T-helper 17 cell (primary cell): Measurements from ENCODE around the gene ELMO3. TPM values are rescaled to one million over a fixed set of nuclear protein-coding genes. Genes with fewer than 3 reads are reported as not detected.

Experiments used
- ATAC-seq: fragments of 150-1000 bp; cut with Tn5 transposase; 2 replicates; pipeline ENCODE4 v1.10.0; 2021; ENCODE audit warnings: mild to moderate bottlenecking, moderate library complexity
- DNase-seq, 3 donors: peaks; one replicate each; pipeline versions ENCODE4 v3.0.0 to v3.0.0-alpha.2; 2020 to 2021
- H3K9me3 ChIP-seq: one replicate; pipeline ENCODE4 v1.7.0; 2013; ENCODE audit warnings: low read length, mild to moderate bottlenecking; ENCODE audit not compliant: control insufficient read depth, poor library complexity, severe bottlenecking
- H3K27ac Mint-ChIP-seq: one replicate; pipeline ENCODE4 v1.8.0; 2022; ENCODE audit warnings: mild to moderate bottlenecking, moderate library complexity, mixed read lengths
- H3K27me3 Mint-ChIP-seq: one replicate; pipeline ENCODE4 v1.8.0; 2022; ENCODE audit warnings: mixed read lengths
- H3K36me3 Mint-ChIP-seq: one replicate; pipeline ENCODE4 v1.8.0; 2022; ENCODE audit warnings: low read depth, mixed read lengths
- H3K4me1 Mint-ChIP-seq: one replicate; pipeline ENCODE4 v1.8.0; 2022; ENCODE audit warnings: mild to moderate bottlenecking, mixed read lengths
- H3K4me3 Mint-ChIP-seq: one replicate; pipeline ENCODE4 v1.8.0; 2022; ENCODE audit warnings: mild to moderate bottlenecking, moderate library complexity, mixed read lengths
- total RNA-seq, 4 donors: library from RNA in 2 of 4; stranded (reverse) in 2 of 4; gene quantifications; one replicate each; pipeline ENCODE4 v1.2.3 and lab custom pipeline; 2022 to 2026

The ELMO3 gene
- total RNA-seq, 2 donors from 2014 or later = 2.4 TPM

GRCh38 chr16:67202956-67203493, 4.1 kb downstream of the ELMO3 start:
- H3K27ac Mint-ChIP-seq = no peak overlapping the region
- no peaks in the 10 kb centered on the region for H3K27me3 Mint-ChIP-seq
- no peaks in the 10 kb centered on the region for H3K36me3 Mint-ChIP-seq
- ATAC-seq = no peak
- no peak for DNase-seq
- no peaks in the 10 kb centered on the region for H3K9me3 ChIP-seq
- no peak overlapping the region for H3K4me3 Mint-ChIP-seq
- peaks cover 4% of the 10 kb centered on the region for H3K4me1 Mint-ChIP-seq

- ATAC-seq (no peak), DNase-seq (no peak)
- Mint-ChIP-seq H3K4me3 (no peak overlapping the region), H3K4me1 (peaks cover 2% of the 10 kb centered on the region), H3K36me3 (no peaks in the 10 kb centered on the region), H3K27ac (no peak overlapping the region), H3K27me3 (no peaks in the 10 kb centered on the region)
- H3K9me3 ChIP-seq = no peaks in the 10 kb centered on the region
Observed at GRCh38 chr16:67204076-67204475, 5.1 kb downstream of the ELMO3 start.

GRCh38 chr16:67206129-67206837, 7.4 kb downstream of the ELMO3 start:
- H3K4me1 Mint-ChIP-seq = peaks cover 3% of the 10 kb centered on the region
- H3K36me3 Mint-ChIP-seq = no peaks in the 10 kb centered on the region
- no peak overlapping the region for H3K4me3 Mint-ChIP-seq
- no peaks in the 10 kb centered on the region for H3K9me3 ChIP-seq
- DNase-seq (no peak), ATAC-seq (no peak)
- H3K27me3 Mint-ChIP-seq = no peaks in the 10 kb centered on the region
- no peak overlapping the region for H3K27ac Mint-ChIP-seq

- no peak for DNase-seq
- H3K9me3 ChIP-seq = no peaks in the 10 kb centered on the region
- no peak for ATAC-seq
- Mint-ChIP-seq H3K4me3 (no peak overlapping the region), H3K36me3 (no peaks in the 10 kb centered on the region), H3K4me1 (peaks cover 3% of the 10 kb centered on the region), H3K27ac (no peak overlapping the region), H3K27me3 (no peaks in the 10 kb centered on the region)
Observed at GRCh38 chr16:67206838-67207248, 7.9 kb downstream of the ELMO3 start.

- DNase-seq (no peak), ATAC-seq (no peak)
- peaks cover 3% of the 10 kb centered on the region for H3K4me1 Mint-ChIP-seq
- no peaks in the 10 kb centered on the region for H3K9me3 ChIP-seq
- H3K36me3 Mint-ChIP-seq = no peaks in the 10 kb centered on the region
- H3K27me3 Mint-ChIP-seq = no peaks in the 10 kb centered on the region
- no peak overlapping the region for H3K4me3 Mint-ChIP-seq
- H3K27ac Mint-ChIP-seq = no peak overlapping the region
Observed at GRCh38 chr16:67207249-67208091, 8.5 kb downstream of the ELMO3 start.

- ATAC-seq (no peak), DNase-seq (no peak)
- Mint-ChIP-seq H3K27ac (no peak overlapping the region), H3K27me3 (no peaks in the 10 kb centered on the region), H3K4me3 (no peak overlapping the region), H3K36me3 (no peaks in the 10 kb centered on the region), H3K4me1 (peaks cover 3% of the 10 kb centered on the region)
- no peaks in the 10 kb centered on the region for H3K9me3 ChIP-seq
Observed at GRCh38 chr16:67208154-67208896, 9.4 kb downstream of the ELMO3 start.

- H3K36me3 Mint-ChIP-seq = no peaks in the 10 kb centered on the region
- peaks cover 3% of the 10 kb centered on the region for H3K4me1 Mint-ChIP-seq
- no peaks in the 10 kb centered on the region for H3K27me3 Mint-ChIP-seq
- no peak overlapping the region for H3K4me3 Mint-ChIP-seq
- DNase-seq (no peak), ATAC-seq (no peak)
- H3K9me3 ChIP-seq = no peaks in the 10 kb centered on the region
- no peak overlapping the region for H3K27ac Mint-ChIP-seq
Observed at GRCh38 chr16:67209565-67209964, 10.6 kb downstream of the ELMO3 start.

GRCh38 chr16:67210069-67210937, 11.4 kb downstream of the ELMO3 start:
- H3K27ac Mint-ChIP-seq = no peak overlapping the region
- no peak overlapping the region for H3K4me3 Mint-ChIP-seq
- ATAC-seq (no peak), DNase-seq (no peak)
- H3K36me3 Mint-ChIP-seq = no peaks in the 10 kb centered on the region
- peaks cover 3% of the 10 kb centered on the region for H3K4me1 Mint-ChIP-seq
- no peaks in the 10 kb centered on the region for H3K9me3 ChIP-seq
- no peaks in the 10 kb centered on the region for H3K27me3 Mint-ChIP-seq

GRCh38 chr16:67211674-67212073, 12.7 kb downstream of the ELMO3 start:
- ATAC-seq (no peak), DNase-seq (no peak)
- no peaks in the 10 kb centered on the region for H3K9me3 ChIP-seq
- no peaks in the 10 kb centered on the region for H3K36me3 Mint-ChIP-seq
- H3K4me1 Mint-ChIP-seq = peaks cover 11% of the 10 kb centered on the region
- no peak overlapping the region for H3K27ac Mint-ChIP-seq
- no peak overlapping the region for H3K4me3 Mint-ChIP-seq
- H3K27me3 Mint-ChIP-seq = no peaks in the 10 kb centered on the region

GRCh38 chr16:67212766-67213165, 13.8 kb downstream of the ELMO3 start:
- Mint-ChIP-seq H3K4me3 (no peak overlapping the region), H3K27ac (no peak overlapping the region), H3K27me3 (no peaks in the 10 kb centered on the region), H3K4me1 (peaks cover 17% of the 10 kb centered on the region), H3K36me3 (peaks cover 3% of the 10 kb centered on the region)
- DNase-seq (no peak), ATAC-seq (no peak)
- H3K9me3 ChIP-seq = no peaks in the 10 kb centered on the region

GRCh38 chr16:67213197-67214019, 14.5 kb downstream of the ELMO3 start:
- H3K27ac Mint-ChIP-seq = no peak overlapping the region
- no peaks in the 10 kb centered on the region for H3K9me3 ChIP-seq
- H3K4me1 Mint-ChIP-seq = peaks cover 17% of the 10 kb centered on the region
- no peak overlapping the region for H3K4me3 Mint-ChIP-seq
- DNase-seq = no peak
- no peaks in the 10 kb centered on the region for H3K27me3 Mint-ChIP-seq
- ATAC-seq = no peak
- peaks cover 3% of the 10 kb centered on the region for H3K36me3 Mint-ChIP-seq

GRCh38 chr16:67215706-67216105, 16.8 kb downstream of the ELMO3 start:
- no peak overlapping the region for H3K4me3 Mint-ChIP-seq
- no peaks in the 10 kb centered on the region for H3K27me3 Mint-ChIP-seq
- DNase-seq = no peak
- peaks cover 5% of the 10 kb centered on the region for H3K36me3 Mint-ChIP-seq
- no peak for ATAC-seq
- H3K4me1 Mint-ChIP-seq = peaks cover 15% of the 10 kb centered on the region
- H3K9me3 ChIP-seq = no peaks in the 10 kb centered on the region
- H3K27ac Mint-ChIP-seq = no peak overlapping the region
